K562 (cell line): ENCODE data around the gene ETS1. TPM values are rescaled to one million over a fixed set of nuclear protein-coding genes. Genes with fewer than 3 reads are reported as not detected.

Experiments used
- BDP1 ChIP-seq: IDR thresholded peaks from 3 replicates; pipeline ENCODE4 v1.6.1; 2011; ENCODE audit not compliant: insufficient read length, insufficient read depth
- CBX1 ChIP-seq: sonication (generic); IDR thresholded peaks from 2 replicates; pipeline ENCODE4 v1.6.1; 2016; ENCODE audit warnings: antibody characterized with exemption, low read depth, mild to moderate bottlenecking
- CXXC5 ChIP-seq: fragments of 250-450 bp; sonication (Bioruptor Pico); IDR thresholded peaks from 2 replicates; pipeline ENCODE4 v1.8.0; 2022; ENCODE audit warnings: inconsistent platforms, mild to moderate bottlenecking, moderate library complexity
- DLX4 ChIP-seq: fragments of 250-450 bp; sonication (Bioruptor Pico); IDR thresholded peaks from 2 replicates; pipeline ENCODE4 v1.6.1; 2021; ENCODE audit warnings: mild to moderate bottlenecking
- E2F4 ChIP-seq: sonication (generic); formaldehyde crosslinking; IDR thresholded peaks from 2 replicates; pipeline ENCODE4 v1.8.0; 2022; ENCODE audit warnings: mild to moderate bottlenecking, low read depth, missing genetic modification reagents
- ESRRB ChIP-seq: fragments of 250-450 bp; sonication (Bioruptor Pico); IDR thresholded peaks from 2 replicates; pipeline ENCODE4 v1.5.0; 2020; ENCODE audit warnings: mild to moderate bottlenecking, moderate library complexity, borderline replicate concordance
- FOXM1 ChIP-seq, 2 experiments: fragments of 450-650 bp in 1 of 2; sonication (generic) in 1 of 2; formaldehyde crosslinking in 1 of 2; IDR thresholded peaks; 2 replicates each; pipeline versions ENCODE4 v1.6.1 to v1.9.0; 2017 to 2022; ENCODE audit warnings: low read depth in 2 of 2, mild to moderate bottlenecking in 2 of 2, missing genetic modification reagents in 1 of 2, moderate library complexity in 1 of 2
- GTF2A2 ChIP-seq: IDR thresholded peaks from 2 replicates; pipeline ENCODE4 v1.6.1; 2016; ENCODE audit warnings: mild to moderate bottlenecking, missing genetic modification characterization, missing compliant biosample characterization
- HIVEP1 ChIP-seq: fragments of 250-450 bp; sonication (Bioruptor Pico); IDR thresholded peaks from 2 replicates; pipeline ENCODE4 v1.4.0; 2020; ENCODE audit warnings: mild to moderate bottlenecking
- HNRNPK ChIP-seq: fragments of 200-400 bp; formaldehyde crosslinking; IDR thresholded peaks from one replicate; pipeline ENCODE4 v1.6.1; 2018; ENCODE audit warnings: mild to moderate bottlenecking, low read depth, low read length; ENCODE audit not compliant: poor library complexity, severe bottlenecking
- NFE2L1 ChIP-seq: fragments of 450-650 bp; IDR thresholded peaks from 2 replicates; pipeline ENCODE4 v1.6.1; 2016; ENCODE audit warnings: missing genetic modification characterization, low read depth, mild to moderate bottlenecking, missing compliant biosample characterization, moderate library complexity, borderline replicate concordance
- NR2C2 ChIP-seq, 2 experiments: fragments of 200-800 bp in 1 of 2; sonication (Bioruptor generic) in 1 of 2; sonication (generic) in 1 of 2; formaldehyde crosslinking in 1 of 2; IDR thresholded peaks; 2 replicates each; pipeline versions ENCODE4 v1.6.1 to v1.8.0; 2016 to 2022; ENCODE audit warnings: mild to moderate bottlenecking in 1 of 2, missing compliant biosample characterization in 1 of 2, missing genetic modification characterization in 1 of 2, missing genetic modification reagents in 1 of 2
- NUFIP1 ChIP-seq: fragments of 450-650 bp; IDR thresholded peaks from 2 replicates; pipeline ENCODE4 v1.6.1; 2018; ENCODE audit not compliant: partially characterized antibody
- RBM25 ChIP-seq: fragments of 200-400 bp; formaldehyde crosslinking; IDR thresholded peaks from 2 replicates; pipeline ENCODE4 v1.6.1; 2018; ENCODE audit warnings: low read length, low read depth, moderate library complexity; ENCODE audit not compliant: severe bottlenecking
- RBM39 ChIP-seq: fragments of 200-400 bp; formaldehyde crosslinking; optimal IDR thresholded peaks from 2 replicates; pipeline ENCODE3; 2018; ENCODE audit warnings: low read depth, low read length
- RNF2 ChIP-seq: sonication (generic); IDR thresholded peaks from 2 replicates; pipeline ENCODE4 v1.6.1; 2016
- SMARCB1 ChIP-seq: IDR thresholded peaks from 2 replicates; pipeline ENCODE4 v1.6.1; 2011; ENCODE audit warnings: improper control_type of control experiment, low read depth; ENCODE audit not compliant: insufficient read length
- SPI1 ChIP-seq: IDR thresholded peaks from 2 replicates; pipeline ENCODE4 v1.6.1; 2011; ENCODE audit warnings: low read depth, low read length, control low read depth, borderline replicate concordance
- TCF7L2 ChIP-seq: fragments of 150-350 bp; IDR thresholded peaks from 2 replicates; pipeline ENCODE4 v1.6.1; 2016; ENCODE audit warnings: low read depth, mild to moderate bottlenecking, low read length, moderate library complexity
- THAP12 ChIP-seq: fragments of 250-450 bp; sonication (Bioruptor Pico); IDR thresholded peaks from 2 replicates; pipeline ENCODE4 v1.9.0; 2021; ENCODE audit warnings: mild to moderate bottlenecking, inconsistent platforms
- ZKSCAN1 ChIP-seq: fragments of 150-350 bp; IDR thresholded peaks from 2 replicates; pipeline ENCODE4 v1.6.1; 2016; ENCODE audit warnings: low read depth, low read length
- ZNF444 ChIP-seq: fragments of 250-450 bp; sonication (Bioruptor Pico); IDR thresholded peaks from 2 replicates; pipeline ENCODE4 v1.4.0; 2020; ENCODE audit warnings: mild to moderate bottlenecking, moderate library complexity
- ZNF76 ChIP-seq: fragments of 250-450 bp; sonication (Bioruptor Pico); IDR thresholded peaks from 2 replicates; pipeline ENCODE4 v1.4.0; 2020; ENCODE audit warnings: mild to moderate bottlenecking, moderate library complexity, borderline replicate concordance
- polyA plus RNA-seq, 8 experiments: library from polyadenylated mRNA; depleted of rRNA in 4 of 8; stranded (reverse) in 5 of 8; unstranded in 3 of 8; fragments of >200 nt; fragmentation: Nextera tagmentation in 2 of 8; fragmentation: Illumina TruSeq in 1 of 8; extraction: Ambion mirVana in 2 of 8; extraction: Trizol in 1 of 8; gene quantifications; 2 replicates each; pipeline versions ENCODE4 v1.2.1 to v1.2.3, GENCODE V29; 2011 to 2014; ENCODE audit warnings: inconsistent platforms in 1 of 8, missing spikeins in 1 of 8
- total RNA-seq, 7 experiments: library from RNA; depleted of rRNA in 6 of 7; stranded (reverse); fragments of >200 nt in 6 of 7; fragmentation: Illumina TruSeq in 2 of 7; extraction: Trizol in 2 of 7; gene quantifications; 2 replicates each; pipeline versions ENCODE4 v1.2.1 to v1.2.3, GENCODE V29; 2011 to 2021; ENCODE audit warnings: low replicate concordance in 1 of 7

The ETS1 gene
- total and polyA plus RNA-seq, 9 of the 15 experiments (the other 6 are each of a cell fraction or from before 2014, with no cell fraction given), result 0.04 to 1.4 (median 0.23) TPM

GRCh38 chr11:128548649-128549255 is 38.6 kb downstream of the ETS1 start (continued):
- 0 out of 2 replicates have a peak, but pooled peaks have one; percentile 36 for TF ChIP-seq ZNF76 (CRISPR knock-in tag)
- TF ChIP-seq ZNF444 (CRISPR knock-in tag), result no peak
- TF ChIP-seq RNF2, result peak; percentile 46; the same call in 1 of the 2 replicates
- no peak for TF ChIP-seq RBM25
- no peak for TF ChIP-seq CBX1
- no peak for TF ChIP-seq BDP1
- TF ChIP-seq DLX4, result no peak
- no peak for TF ChIP-seq NUFIP1
- TF ChIP-seq FOXM1 (IDR thresholded peaks at IDR 0.05; ENCODE audit: low read depth), result no peak
- no peak for TF ChIP-seq FOXM1 (CRISPR knock-in tag; IDR thresholded peaks at IDR 0.05; ENCODE audit: low read depth)
- TF ChIP-seq ZKSCAN1, result no peak
- no peak for TF ChIP-seq THAP12 (CRISPR knock-in tag)
- peak; percentile 52; the same call in 1 of the 2 replicates for TF ChIP-seq SPI1
- TF ChIP-seq TCF7L2, result no peak
- no peak for TF ChIP-seq E2F4 (CRISPR knock-in tag)
- no peak for TF ChIP-seq NFE2L1 (tag)
- TF ChIP-seq SMARCB1, result no peak
- TF ChIP-seq GTF2A2 (tag), result no peak
- no peak for TF ChIP-seq ESRRB
- no peak for TF ChIP-seq HNRNPK
- TF ChIP-seq HIVEP1 (CRISPR knock-in tag), result no peak
- TF ChIP-seq RBM39, result no peak
- no peak for TF ChIP-seq NR2C2 (CRISPR knock-in tag; IDR thresholded peaks at IDR 0.05)
- no peak for TF ChIP-seq NR2C2 (tag; IDR thresholded peaks at IDR 0.05)
- peak; percentile 46; the same call in 1 of the 2 replicates for TF ChIP-seq CXXC5 (CRISPR knock-in tag)
